ENCODE measurements around the gene WNT2B.
"Not testable (repeated sequence)": the region's sequence is repeated elsewhere in the genome, so short reads cannot be mapped to it uniquely, and the experiment has no call there.

WNT2B gene
- total RNA-seq = 1.1 to 1.7 (median 1.4) reads per million in 3 donors

DNA sequence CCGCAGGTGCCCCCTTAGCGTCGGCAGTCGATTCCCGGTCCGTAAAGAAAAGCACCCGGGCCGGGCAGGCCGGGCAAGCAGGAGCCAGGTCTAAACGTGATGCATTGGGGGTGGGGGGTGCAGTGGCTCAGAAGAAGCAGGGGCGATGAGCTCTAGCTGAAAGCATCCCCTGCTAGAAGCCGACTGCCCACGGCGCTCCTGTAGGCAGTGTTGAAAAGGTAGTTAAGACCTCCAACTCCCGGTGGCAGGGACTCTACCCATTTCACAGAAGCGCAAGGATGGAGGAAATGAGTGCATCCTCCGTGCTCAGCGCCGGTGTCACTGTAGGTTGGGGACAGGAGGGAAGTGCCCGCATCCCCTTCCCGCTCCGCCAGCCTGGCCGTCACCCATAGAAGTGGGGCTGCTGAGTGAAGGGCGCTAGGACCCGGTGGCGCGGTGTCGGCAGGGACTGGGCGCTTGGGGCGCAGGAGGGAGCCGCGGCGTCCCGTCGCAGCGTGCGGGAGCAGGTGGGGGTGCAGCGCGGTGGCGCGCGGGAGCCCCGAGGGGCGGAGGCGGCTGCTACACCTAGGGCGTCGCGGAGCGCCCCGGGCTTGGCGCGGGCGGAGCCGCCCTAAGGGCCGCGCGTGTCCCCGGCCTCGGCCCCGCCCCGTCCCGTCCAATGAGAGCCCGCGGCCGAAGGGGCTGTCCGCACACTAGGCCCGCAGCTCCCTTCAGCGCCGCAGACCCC, at the start of gene WNT2B:
Gene WNT2B, plus strand, starts transcription at position 688 of the 727 bp plus-strand sequence. CDS start 298 bp downstream, outside the sequence.
- no peak within 1 kb of the TSS for H3K27ac ChIP-seq (ENCODE audit: insufficient read depth, low read length, poor library complexity, severe bottlenecking)
- peak; percentile 36 to 40 (median 37) for DNase-seq
- peaks cover 12% of the 10 kb centered on the region for H3K4me1 ChIP-seq (ENCODE audit: control insufficient read depth, insufficient read depth, low read length, poor library complexity, severe bottlenecking)

DNA sequence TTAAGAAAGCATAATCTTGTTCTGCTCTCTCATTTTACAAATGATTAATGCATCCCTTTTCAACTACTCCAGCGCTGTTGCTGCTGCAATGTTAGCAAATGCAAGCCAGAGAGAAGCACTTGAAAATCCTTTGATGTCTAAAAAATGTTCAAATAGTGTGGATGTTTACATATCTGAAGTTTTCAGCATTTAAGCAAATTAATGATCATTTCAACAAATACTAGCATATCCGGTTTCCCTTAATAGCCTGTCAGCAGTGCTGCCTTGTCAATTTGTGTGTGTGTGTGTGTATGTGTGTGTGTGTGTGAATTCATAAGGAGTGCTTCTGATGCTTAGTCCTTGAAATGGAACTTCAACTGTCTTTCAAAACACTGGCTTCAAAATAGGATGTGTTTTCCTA, 48.1 kb upstream of the WNT2B start:
- H3K36me3 ChIP-seq (ENCODE audit: control insufficient read depth, insufficient read depth, low read length) = no peaks in the 10 kb centered on the region
- no peak overlapping the region for H3K4me3 ChIP-seq (ENCODE audit: insufficient read depth, low read depth, low read length, poor library complexity, severe bottlenecking)
- H3K27ac ChIP-seq (ENCODE audit: insufficient read depth, low read length, poor library complexity, severe bottlenecking) = no peak overlapping the region
- no peaks in the 10 kb centered on the region for H3K4me1 ChIP-seq (ENCODE audit: control insufficient read depth, insufficient read depth, low read length, poor library complexity, severe bottlenecking)
- no peaks in the 10 kb centered on the region for H3K27me3 ChIP-seq (replicated peaks; ENCODE audit: control insufficient read depth, insufficient read depth, low read length, poor library complexity, severe bottlenecking)
- no peaks in the 10 kb centered on the region for H3K9me3 ChIP-seq (ENCODE audit: control insufficient read depth, low read length)
- DNase-seq = no peak

More for the DNA sequence above, at the start of gene WNT2B:
- Histone ChIP-seq H3K36me3 (ENCODE audit: control insufficient read depth, insufficient read depth, low read length) (no peaks in the 10 kb centered on the region), H3K27me3 (replicated peaks; ENCODE audit: control insufficient read depth, insufficient read depth, low read length, poor library complexity, severe bottlenecking) (no peaks in the 10 kb centered on the region), H3K9me3 (ENCODE audit: control insufficient read depth, low read length) (no peaks in the 10 kb centered on the region), H3K4me3 (ENCODE audit: insufficient read depth, low read depth, low read length, poor library complexity, severe bottlenecking) (peak within 1 kb of the TSS; percentile 59)

DNA sequence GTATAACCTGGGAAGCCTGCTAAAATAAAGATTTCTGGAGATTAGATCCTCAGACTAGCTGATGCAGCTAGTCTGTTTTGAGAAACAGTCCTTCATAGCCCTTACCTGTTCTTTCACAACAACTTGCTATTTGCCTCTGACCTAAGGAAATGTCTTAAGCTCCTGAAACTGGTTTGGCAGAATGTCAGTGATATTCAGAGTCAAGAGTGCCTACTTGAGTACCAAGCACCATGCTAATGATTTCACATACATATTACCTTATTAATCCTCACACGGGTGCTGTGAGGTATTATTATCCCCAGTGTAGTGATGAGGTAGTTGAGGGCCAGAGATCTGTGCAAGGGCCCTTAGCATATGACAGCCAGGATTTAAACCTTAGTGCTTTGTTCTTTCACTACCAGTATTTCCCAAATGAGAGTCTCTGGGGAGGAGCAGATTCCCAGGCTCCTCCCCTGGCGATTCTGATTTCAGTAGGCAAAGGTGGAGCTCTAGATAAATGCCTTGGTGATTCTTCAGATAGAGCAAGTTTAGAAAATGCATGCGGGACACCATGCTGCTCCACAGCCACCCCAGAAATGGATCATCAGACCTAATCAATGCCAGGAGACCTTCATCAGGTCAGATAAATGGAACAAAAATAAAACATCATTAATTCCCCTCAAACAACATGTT, 47.4 kb upstream of the WNT2B start:
- Histone ChIP-seq H3K27me3 (replicated peaks; ENCODE audit: control insufficient read depth, insufficient read depth, low read length, poor library complexity, severe bottlenecking) (no peaks in the 10 kb centered on the region), H3K4me1 (ENCODE audit: control insufficient read depth, insufficient read depth, low read length, poor library complexity, severe bottlenecking) (peaks cover 5% of the 10 kb centered on the region), H3K4me3 (ENCODE audit: insufficient read depth, low read depth, low read length, poor library complexity, severe bottlenecking) (no peak overlapping the region), H3K36me3 (ENCODE audit: control insufficient read depth, insufficient read depth, low read length) (no peaks in the 10 kb centered on the region), H3K9me3 (ENCODE audit: control insufficient read depth, low read length) (no peaks in the 10 kb centered on the region), H3K27ac (ENCODE audit: insufficient read depth, low read length, poor library complexity, severe bottlenecking) (no peak overlapping the region)
- no peak for DNase-seq

DNA sequence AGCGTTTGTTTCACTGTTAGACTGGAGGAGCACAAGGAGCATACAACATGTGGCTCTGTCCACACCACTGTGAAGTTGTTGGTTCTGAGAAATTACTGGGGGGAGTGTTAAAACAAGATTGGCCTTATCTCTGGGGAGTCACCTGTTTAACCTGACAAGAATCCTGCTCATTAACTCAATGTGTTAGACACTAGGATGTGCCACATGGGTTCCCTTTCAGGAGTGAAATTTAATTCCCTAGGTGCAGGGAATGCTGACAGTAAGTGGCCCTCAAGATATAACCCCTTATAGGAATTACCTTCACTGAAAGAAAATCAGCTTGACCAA, 45.8 kb upstream of the WNT2B start:
- no peak for DNase-seq
- Histone ChIP-seq H3K4me1 (ENCODE audit: control insufficient read depth, insufficient read depth, low read length, poor library complexity, severe bottlenecking) (peaks cover 8% of the 10 kb centered on the region), H3K27ac (ENCODE audit: insufficient read depth, low read length, poor library complexity, severe bottlenecking) (no peak overlapping the region), H3K9me3 (ENCODE audit: control insufficient read depth, low read length) (no peaks in the 10 kb centered on the region), H3K4me3 (ENCODE audit: insufficient read depth, low read depth, low read length, poor library complexity, severe bottlenecking) (no peak overlapping the region), H3K27me3 (replicated peaks; ENCODE audit: control insufficient read depth, insufficient read depth, low read length, poor library complexity, severe bottlenecking) (no peaks in the 10 kb centered on the region), H3K36me3 (ENCODE audit: control insufficient read depth, insufficient read depth, low read length) (no peaks in the 10 kb centered on the region)

DNA sequence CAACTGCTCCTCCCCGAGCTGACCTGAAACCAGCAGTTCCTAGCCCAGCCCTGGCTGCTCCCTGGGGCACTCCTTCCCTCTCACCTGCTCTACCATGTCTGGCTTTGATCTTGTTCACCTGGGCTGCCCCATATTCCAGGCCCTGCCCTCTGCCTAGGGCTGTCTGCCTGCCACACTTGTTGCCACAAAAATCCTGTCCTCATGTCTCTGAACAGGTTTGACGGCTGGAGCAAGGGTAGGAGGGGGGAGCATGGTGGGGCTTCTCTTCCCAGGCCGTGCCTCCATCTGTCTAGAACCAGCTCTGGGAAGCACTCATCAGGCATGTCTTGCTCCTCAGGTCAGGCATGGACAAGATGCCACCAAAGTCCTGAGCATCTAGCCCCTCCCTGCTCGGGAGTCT, 44.3 kb upstream of the WNT2B start:
- Histone ChIP-seq H3K27ac (ENCODE audit: insufficient read depth, low read length, poor library complexity, severe bottlenecking) (no peak overlapping the region), H3K27me3 (replicated peaks; ENCODE audit: control insufficient read depth, insufficient read depth, low read length, poor library complexity, severe bottlenecking) (no peaks in the 10 kb centered on the region), H3K4me3 (ENCODE audit: insufficient read depth, low read depth, low read length, poor library complexity, severe bottlenecking) (no peak overlapping the region), H3K9me3 (ENCODE audit: control insufficient read depth, low read length) (no peaks in the 10 kb centered on the region), H3K36me3 (ENCODE audit: control insufficient read depth, insufficient read depth, low read length) (no peaks in the 10 kb centered on the region), H3K4me1 (ENCODE audit: control insufficient read depth, insufficient read depth, low read length, poor library complexity, severe bottlenecking) (peaks cover 8% of the 10 kb centered on the region)
- no peak for DNase-seq

DNA sequence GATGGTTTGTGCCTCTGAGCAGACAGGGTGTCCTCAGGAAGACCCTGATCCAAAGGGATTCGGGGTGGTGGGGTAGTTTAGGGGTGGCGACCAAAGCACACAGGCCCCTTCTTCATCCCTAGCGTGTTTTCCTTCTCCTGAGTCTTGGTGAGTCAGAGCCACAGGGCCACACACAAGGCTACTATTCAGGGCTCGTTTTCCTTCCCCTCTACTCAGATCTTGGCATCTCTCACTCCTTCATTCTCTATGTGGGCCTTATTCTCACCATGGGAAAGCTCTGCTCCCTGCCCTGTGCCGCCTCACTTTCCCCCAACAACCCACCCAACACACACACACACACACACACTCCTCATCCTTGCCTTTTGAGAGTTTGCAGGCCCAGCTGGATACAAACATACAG, 43.6 kb upstream of the WNT2B start:
- Histone ChIP-seq H3K27me3 (replicated peaks; ENCODE audit: control insufficient read depth, insufficient read depth, low read length, poor library complexity, severe bottlenecking) (no peaks in the 10 kb centered on the region), H3K9me3 (ENCODE audit: control insufficient read depth, low read length) (no peaks in the 10 kb centered on the region), H3K36me3 (ENCODE audit: control insufficient read depth, insufficient read depth, low read length) (no peaks in the 10 kb centered on the region), H3K27ac (ENCODE audit: insufficient read depth, low read length, poor library complexity, severe bottlenecking) (no peak overlapping the region), H3K4me3 (ENCODE audit: insufficient read depth, low read depth, low read length, poor library complexity, severe bottlenecking) (no peak overlapping the region), H3K4me1 (ENCODE audit: control insufficient read depth, insufficient read depth, low read length, poor library complexity, severe bottlenecking) (peaks cover 8% of the 10 kb centered on the region)
- DNase-seq = no peak

DNA sequence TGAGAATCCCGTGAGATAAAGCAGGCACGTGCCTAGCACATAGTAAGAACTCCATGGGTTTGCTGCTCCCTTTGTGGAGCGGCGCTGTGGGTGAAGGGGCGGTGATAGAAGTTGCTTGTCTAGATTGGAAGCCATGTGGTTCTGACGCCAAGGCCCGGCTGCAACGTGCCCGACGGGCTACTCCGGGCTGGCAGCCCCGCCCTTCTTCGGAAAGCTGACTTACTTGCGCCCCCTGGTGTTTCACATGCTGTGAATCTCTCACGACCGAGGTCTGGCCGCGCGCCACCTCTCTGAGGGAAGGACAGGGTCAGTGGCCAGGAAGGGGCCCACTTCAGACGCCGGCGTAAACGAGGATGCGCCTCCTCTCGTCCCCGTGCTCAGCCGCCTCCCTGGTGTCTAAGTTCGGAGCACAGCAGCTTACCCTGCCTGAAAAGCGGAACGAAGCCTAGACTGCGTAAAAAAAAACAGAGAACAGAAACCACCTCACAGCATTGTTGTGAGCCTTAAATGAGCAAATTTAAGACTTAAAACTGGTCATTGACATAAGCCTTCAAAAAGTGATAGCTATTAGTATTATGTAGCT, 42.6 kb upstream of the WNT2B start:
- peak; percentile 64 to 76 (median 68) for DNase-seq
- H3K27ac ChIP-seq (ENCODE audit: insufficient read depth, low read length, poor library complexity, severe bottlenecking) = no peak overlapping the region
- peak overlapping the region; percentile 48 for H3K4me3 ChIP-seq (ENCODE audit: insufficient read depth, low read depth, low read length, poor library complexity, severe bottlenecking)
- no peaks in the 10 kb centered on the region for H3K9me3 ChIP-seq (ENCODE audit: control insufficient read depth, low read length)
- no peaks in the 10 kb centered on the region for H3K36me3 ChIP-seq (ENCODE audit: control insufficient read depth, insufficient read depth, low read length)
- H3K4me1 ChIP-seq (ENCODE audit: control insufficient read depth, insufficient read depth, low read length, poor library complexity, severe bottlenecking) = peaks cover 8% of the 10 kb centered on the region
- H3K27me3 ChIP-seq (replicated peaks; ENCODE audit: control insufficient read depth, insufficient read depth, low read length, poor library complexity, severe bottlenecking) = peaks cover 4% of the 10 kb centered on the region

DNA sequence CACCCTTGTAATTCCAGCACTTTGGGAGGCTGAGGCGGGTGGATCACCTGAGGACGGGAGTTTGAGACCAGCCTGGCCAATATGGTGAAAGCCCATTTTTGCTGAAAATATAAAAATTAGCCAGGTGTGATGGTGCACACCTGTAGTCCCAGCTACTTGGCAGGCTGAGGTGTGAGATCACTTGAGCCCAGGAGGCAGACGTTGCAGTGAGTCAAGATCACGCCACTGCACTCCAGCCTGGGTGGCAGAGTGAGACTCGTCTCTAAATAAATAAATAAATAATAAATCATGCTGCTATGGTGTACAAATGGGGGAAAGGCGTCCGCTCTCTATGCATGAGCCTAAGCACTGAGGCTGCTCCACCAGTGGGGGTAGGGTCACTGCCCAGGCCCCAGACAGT, 38.4 kb upstream of the WNT2B start:
- not testable (repeated sequence) for H3K9me3 ChIP-seq (ENCODE audit: control insufficient read depth, low read length); H3K27ac ChIP-seq (ENCODE audit: insufficient read depth, low read length, poor library complexity, severe bottlenecking); DNase-seq; H3K4me3 ChIP-seq (ENCODE audit: insufficient read depth, low read depth, low read length, poor library complexity, severe bottlenecking); H3K4me1 ChIP-seq (ENCODE audit: control insufficient read depth, insufficient read depth, low read length, poor library complexity, severe bottlenecking); H3K36me3 ChIP-seq (ENCODE audit: control insufficient read depth, insufficient read depth, low read length); H3K27me3 ChIP-seq (replicated peaks; ENCODE audit: control insufficient read depth, insufficient read depth, low read length, poor library complexity, severe bottlenecking)

DNA sequence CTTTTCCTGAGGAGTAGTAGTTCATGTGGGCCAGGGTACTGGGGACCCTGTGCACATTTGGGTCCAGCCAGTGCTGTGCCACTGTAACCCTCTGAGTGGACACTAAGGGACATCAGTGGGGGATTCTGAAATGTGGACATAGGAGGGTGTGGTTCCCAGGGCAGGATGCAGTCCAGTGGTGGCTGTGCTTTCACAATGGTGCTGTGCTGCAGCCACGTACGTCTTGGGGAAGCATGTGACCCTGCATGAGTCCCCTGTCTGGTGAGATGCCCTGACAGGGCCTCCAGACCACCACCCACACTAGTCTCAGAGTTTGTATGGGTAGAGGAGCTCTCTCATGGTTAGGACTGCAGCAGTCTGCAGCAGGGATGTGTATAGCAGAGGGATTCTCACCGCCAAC, 37.8 kb upstream of the WNT2B start:
- Histone ChIP-seq H3K4me3 (ENCODE audit: insufficient read depth, low read depth, low read length, poor library complexity, severe bottlenecking) (no peak overlapping the region), H3K27ac (ENCODE audit: insufficient read depth, low read length, poor library complexity, severe bottlenecking) (no peak overlapping the region), H3K36me3 (ENCODE audit: control insufficient read depth, insufficient read depth, low read length) (no peaks in the 10 kb centered on the region), H3K27me3 (replicated peaks; ENCODE audit: control insufficient read depth, insufficient read depth, low read length, poor library complexity, severe bottlenecking) (peaks cover 4% of the 10 kb centered on the region), H3K9me3 (ENCODE audit: control insufficient read depth, low read length) (no peaks in the 10 kb centered on the region), H3K4me1 (ENCODE audit: control insufficient read depth, insufficient read depth, low read length, poor library complexity, severe bottlenecking) (peaks cover 6% of the 10 kb centered on the region)
- no peak for DNase-seq

DNA sequence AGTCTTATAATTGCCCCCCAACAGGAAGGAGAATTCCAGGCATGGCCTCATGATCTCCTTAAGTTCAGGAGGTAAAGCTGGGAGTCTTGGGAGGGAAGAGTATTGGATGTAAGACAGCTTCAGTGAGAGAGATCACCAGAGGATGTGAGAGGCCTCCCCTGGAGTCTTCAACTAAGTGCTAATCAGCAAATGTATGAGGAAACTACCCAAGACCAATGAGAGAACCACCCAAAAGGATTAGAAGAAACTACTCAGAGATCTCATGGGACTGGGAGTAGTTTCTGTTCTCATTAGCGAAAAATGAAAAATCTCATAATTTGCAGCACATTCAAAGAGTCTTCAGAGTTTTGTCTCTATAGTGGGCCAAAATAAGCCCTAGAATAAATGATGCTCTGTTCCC, 36.6 kb upstream of the WNT2B start:
- H3K4me3 ChIP-seq (ENCODE audit: insufficient read depth, low read depth, low read length, poor library complexity, severe bottlenecking) = no peak overlapping the region
- no peak for DNase-seq
- H3K36me3 ChIP-seq (ENCODE audit: control insufficient read depth, insufficient read depth, low read length) = no peaks in the 10 kb centered on the region

More for the DNA sequence above, 36.6 kb upstream of the WNT2B start:
- Histone ChIP-seq H3K4me1 (ENCODE audit: control insufficient read depth, insufficient read depth, low read length, poor library complexity, severe bottlenecking) (no peaks in the 10 kb centered on the region), H3K27ac (ENCODE audit: insufficient read depth, low read length, poor library complexity, severe bottlenecking) (no peak overlapping the region), H3K9me3 (ENCODE audit: control insufficient read depth, low read length) (no peaks in the 10 kb centered on the region), H3K27me3 (replicated peaks; ENCODE audit: control insufficient read depth, insufficient read depth, low read length, poor library complexity, severe bottlenecking) (peaks cover 4% of the 10 kb centered on the region)

Measured in effector memory CD4-positive, alpha-beta T cell (primary cell).